ENCODE data around the gene AMZ1.

- TF ChIP-seq EZH2 (IDR thresholded peaks at IDR 0.05; ENCODE audit: borderline replicate concordance): no peak
- TF ChIP-seq CTCF (IDR thresholded peaks at IDR 0.05; ENCODE audit: poor library complexity): no peak
Measured at GRCh38 chr7:2698581-2699288, 10.7 kb downstream of the AMZ1 start.

All from hepatocyte (in vitro differentiated cells).